Activated CD4-positive, alpha-beta T cell treated with anti-CD3 and anti-CD28 coated beads for 24 hours (primary cell): ENCODE measurements around the gene EFL1.

Experiments used
- DNase-seq, 2 donors: peaks; one replicate each; pipeline ENCODE4 v3.0.0-alpha.2; 2020; ENCODE audit warnings: low read depth in 2 of 2

The EFL1 gene

GRCh38 chr15:82159922-82160321, 102.6 kb downstream of the EFL1 start:
- DNase-seq: no peak

- DNase-seq: no peak
These were observed 103.7 kb downstream of the EFL1 start for GRCh38 chr15:82158811-82159210.

- no peak for DNase-seq
These were observed 111.9 kb downstream of the EFL1 start for GRCh38 chr15:82150645-82151044.

GRCh38 chr15:82146990-82147461, 115.5 kb downstream of the EFL1 start:
- DNase-seq: no peak

GRCh38 chr15:82146576-82146975, 116.0 kb downstream of the EFL1 start:
- DNase-seq: no peak

- no peak for DNase-seq
These were observed 118.8 kb downstream of the EFL1 start for GRCh38 chr15:82143390-82144385.

- no peak for DNase-seq
These were observed 121.6 kb downstream of the EFL1 start for GRCh38 chr15:82140886-82141285.

- DNase-seq: no peak
These were observed 122.7 kb downstream of the EFL1 start for GRCh38 chr15:82139823-82140268.

GRCh38 chr15:82138306-82138705, 124.2 kb downstream of the EFL1 start:
- DNase-seq: no peak

- DNase-seq: no peak
These were observed 125.3 kb downstream of the EFL1 start for GRCh38 chr15:82137261-82137660.

GRCh38 chr15:82136120-82136519, 126.4 kb downstream of the EFL1 start:
- no peak for DNase-seq

GRCh38 chr15:82135638-82136037, 126.9 kb downstream of the EFL1 start:
- DNase-seq: no peak

GRCh38 chr15:82134461-82134860, 128.1 kb downstream of the EFL1 start:
- DNase-seq: no peak

GRCh38 chr15:82133251-82133650, 129.3 kb downstream of the EFL1 start:
- no peak for DNase-seq

- no peak for DNase-seq
These were observed 129.8 kb downstream of the EFL1 start for GRCh38 chr15:82132742-82133141.

- no peak for DNase-seq
These were observed 130.4 kb downstream of the EFL1 start for GRCh38 chr15:82132096-82132495.

- DNase-seq: no peak
These were observed 132.3 kb downstream of the EFL1 start for GRCh38 chr15:82130248-82130647.

GRCh38 chr15:82129761-82130160, 132.8 kb downstream of the EFL1 start:
- no peak for DNase-seq

- no peak for DNase-seq
These were observed 133.3 kb downstream of the EFL1 start for GRCh38 chr15:82129149-82129692.

GRCh38 chr15:82128401-82129148, 134.0 kb downstream of the EFL1 start:
- DNase-seq: no peak

- no peak for DNase-seq
These were observed 135.0 kb downstream of the EFL1 start for GRCh38 chr15:82127581-82127980.

GRCh38 chr15:82126346-82126745, 136.2 kb downstream of the EFL1 start:
- DNase-seq: no peak
